GM18498 (cell line): ENCODE measurements around the gene RNF223.
A peak's percentile ranks its signal among the peaks of the same experiment; 100 is the strongest.
"Not testable (repeated sequence)": the region's sequence is repeated elsewhere in the genome, so short reads cannot be mapped to it uniquely, and the experiment has no call there.

ENCODE experiments used
- ATAC-seq: cut with Tn5 transposase; IDR thresholded peaks from one replicate; pipeline ENCODE4 v1.9.1; 2021; ENCODE audit warnings: mild to moderate bottlenecking, moderate library complexity; ENCODE audit not compliant: unreplicated experiment

RNF223 gene

GRCh38 chr1:1088029-1088800 lies 14.1 kb upstream of the RNF223 start:
- no peak for ATAC-seq

- no peak for ATAC-seq
These were observed 13.4 kb upstream of the RNF223 start for GRCh38 chr1:1087351-1088028.

DNA sequence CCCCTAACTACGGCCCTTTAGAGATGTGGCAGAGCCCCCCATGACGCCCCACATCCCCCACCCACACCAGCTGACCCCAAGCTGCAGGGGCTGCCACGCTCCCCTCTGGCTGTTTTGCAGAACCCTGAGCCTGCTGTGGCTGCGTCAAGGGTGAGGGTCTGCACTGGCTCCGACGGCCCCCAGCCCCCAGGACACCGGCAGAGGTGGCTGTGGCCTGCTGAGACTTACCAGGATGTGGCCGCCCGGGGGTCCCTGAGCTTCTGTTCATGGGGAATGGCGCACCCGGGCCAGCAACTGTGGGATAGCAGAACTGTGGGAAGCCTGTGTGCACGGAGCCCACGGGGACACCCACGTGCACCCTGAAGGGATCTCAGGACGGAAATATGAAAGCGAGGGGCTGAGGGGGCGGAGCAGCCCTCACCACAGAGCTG lies 12.8 kb upstream of the RNF223 start:
- no peak for ATAC-seq

GRCh38 chr1:1085911-1086841 lies 12.1 kb upstream of the RNF223 start:
- no peak for ATAC-seq

DNA sequence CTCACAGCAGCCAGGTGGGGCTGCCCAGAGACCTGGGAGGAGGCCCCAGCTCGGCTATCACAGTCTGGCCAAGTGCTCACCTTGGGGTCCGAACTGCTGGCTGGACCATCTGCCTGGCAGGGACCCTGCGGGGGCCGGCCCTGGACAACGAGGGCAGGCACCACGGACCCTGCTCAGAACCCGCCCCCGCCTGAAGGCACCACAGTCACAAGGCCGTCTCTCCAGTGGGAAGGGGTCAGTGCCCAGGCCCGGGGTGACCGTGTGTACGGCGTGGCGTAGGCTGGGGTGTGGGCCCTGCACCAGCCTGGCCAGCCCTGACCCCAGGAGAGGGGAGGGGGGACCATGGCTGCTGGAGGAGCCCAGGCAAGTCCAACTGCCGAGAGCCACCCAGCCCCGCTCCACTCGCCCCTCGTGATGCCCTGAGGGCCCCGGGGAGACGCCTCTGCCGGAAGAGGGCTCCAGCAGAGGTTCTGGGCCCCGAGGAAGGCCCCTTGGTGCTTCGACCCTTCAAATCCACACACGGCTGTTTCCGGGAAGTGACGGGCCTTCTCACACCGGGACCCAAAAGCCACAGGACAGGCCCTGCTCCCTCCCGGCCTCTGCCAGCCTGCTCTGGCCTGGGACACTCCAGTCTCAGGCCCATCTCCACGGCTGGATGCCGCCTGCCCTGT lies 11.2 kb upstream of the RNF223 start:
- no peak for ATAC-seq

- no peak for ATAC-seq
These were observed 10.5 kb upstream of the RNF223 start for GRCh38 chr1:1084372-1085170.

DNA sequence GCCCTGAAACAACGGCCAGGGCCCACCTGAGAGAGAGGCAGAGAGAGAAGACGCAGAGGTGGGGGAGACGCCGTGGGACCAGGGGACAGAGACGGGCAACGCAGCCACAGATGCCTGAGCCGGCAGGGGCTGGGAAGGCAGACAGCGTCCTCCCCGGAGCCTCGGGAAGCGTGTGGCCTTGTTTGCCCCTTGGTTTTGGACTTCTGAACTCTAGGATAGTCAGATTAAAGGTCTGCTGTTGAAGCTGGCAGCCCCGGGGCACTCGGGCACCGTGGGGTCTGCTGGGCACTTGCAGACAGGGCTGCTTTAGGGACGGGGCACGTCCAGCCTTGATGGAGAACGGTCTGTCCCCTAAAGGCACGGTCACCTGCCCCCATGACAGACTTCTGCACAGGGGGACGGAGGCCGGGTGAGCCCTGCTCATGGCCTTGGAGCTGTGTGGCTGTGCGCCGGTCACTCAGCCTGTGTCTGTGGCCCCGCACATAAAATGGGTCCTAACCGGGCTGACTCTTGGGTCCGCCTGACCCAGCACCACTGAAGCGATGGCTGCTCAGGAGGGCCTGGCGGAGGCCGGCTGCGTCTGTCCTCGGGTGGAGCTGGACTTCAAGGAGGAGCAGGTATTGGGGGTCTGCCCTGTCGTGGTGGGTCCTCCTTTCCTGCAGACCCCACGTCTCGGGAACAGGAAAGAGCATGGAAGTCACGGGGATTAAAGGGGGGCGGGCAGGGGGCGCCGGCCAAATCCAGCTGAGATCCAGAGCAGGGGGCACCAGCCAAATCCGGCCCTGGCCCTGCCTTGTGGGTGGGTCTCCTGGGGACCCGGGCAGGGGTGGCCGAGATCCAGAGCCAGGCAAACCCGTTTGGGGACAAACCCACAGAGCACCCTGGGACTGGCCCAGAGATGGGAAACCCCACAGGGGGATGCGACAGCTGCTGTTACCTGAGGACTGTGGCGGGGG lies 9.6 kb upstream of the RNF223 start:
- ATAC-seq = no peak

GRCh38 chr1:1082776-1083415 lies 8.8 kb upstream of the RNF223 start:
- no peak for ATAC-seq

GRCh38 chr1:1082239-1082775 lies 8.2 kb upstream of the RNF223 start:
- ATAC-seq = no peak

DNA sequence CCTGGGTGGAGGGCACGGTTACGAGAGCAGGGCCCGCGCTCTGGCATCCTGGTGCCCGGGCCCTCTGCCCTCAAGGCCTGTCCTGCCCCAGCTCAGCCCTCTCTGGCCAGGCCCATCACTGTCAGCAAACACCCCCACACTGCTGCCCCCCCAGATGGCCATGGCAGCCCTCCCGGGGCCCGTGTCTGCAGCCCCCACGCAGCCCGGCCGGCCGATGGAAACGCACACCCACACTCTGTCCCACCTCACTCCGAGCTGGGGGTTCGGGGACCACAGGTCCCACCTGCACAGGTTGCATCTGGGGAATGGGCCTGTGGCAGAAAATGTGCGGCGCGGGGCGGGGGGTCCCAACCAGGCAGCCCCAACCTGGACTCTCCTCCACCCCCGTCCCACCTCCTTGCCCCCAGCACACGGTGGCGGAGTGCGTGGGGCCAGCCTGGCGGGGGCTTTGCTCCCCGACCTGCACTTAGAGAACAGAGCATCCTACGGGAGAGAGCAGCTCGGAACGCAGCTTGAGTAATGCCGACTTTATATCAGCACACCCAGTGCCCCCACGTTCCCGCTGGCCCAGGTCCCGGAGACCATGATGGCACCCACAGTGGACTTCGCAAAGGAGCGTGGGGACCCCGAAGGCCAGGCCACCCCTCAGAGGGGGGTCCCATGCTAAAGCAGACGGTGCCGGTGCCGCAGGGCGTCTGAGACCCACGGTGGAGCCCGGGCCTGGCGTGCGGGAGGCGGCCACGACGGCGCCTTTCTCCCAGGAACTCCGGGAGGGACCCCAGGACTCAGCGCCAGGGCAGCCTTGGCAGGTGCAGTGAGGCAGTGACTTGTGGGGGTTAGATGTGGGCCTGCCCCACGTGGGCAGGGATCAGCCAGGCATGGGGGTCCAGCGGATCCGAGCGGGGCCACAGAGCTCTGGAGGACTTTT lies 7.5 kb upstream of the RNF223 start:
- ATAC-seq = no peak

DNA sequence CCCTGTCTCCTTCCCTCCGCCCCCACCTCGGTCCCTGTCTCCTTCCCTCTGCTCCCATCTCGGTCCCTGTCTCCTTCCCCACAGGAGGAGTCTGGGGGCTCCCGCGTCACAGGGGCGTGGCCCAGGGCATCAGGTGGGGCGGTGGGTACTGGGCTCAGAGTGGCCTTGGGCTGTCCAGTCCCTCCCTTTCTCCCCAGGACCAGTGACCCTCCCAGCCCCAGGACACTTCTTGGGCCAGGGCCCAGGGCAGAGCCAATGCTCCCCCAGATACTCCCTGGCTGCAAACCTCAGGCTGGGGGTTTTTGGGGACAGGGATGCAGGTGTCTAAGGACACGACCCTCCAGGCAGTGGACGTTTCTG lies 6.8 kb upstream of the RNF223 start:
- no peak for ATAC-seq

DNA sequence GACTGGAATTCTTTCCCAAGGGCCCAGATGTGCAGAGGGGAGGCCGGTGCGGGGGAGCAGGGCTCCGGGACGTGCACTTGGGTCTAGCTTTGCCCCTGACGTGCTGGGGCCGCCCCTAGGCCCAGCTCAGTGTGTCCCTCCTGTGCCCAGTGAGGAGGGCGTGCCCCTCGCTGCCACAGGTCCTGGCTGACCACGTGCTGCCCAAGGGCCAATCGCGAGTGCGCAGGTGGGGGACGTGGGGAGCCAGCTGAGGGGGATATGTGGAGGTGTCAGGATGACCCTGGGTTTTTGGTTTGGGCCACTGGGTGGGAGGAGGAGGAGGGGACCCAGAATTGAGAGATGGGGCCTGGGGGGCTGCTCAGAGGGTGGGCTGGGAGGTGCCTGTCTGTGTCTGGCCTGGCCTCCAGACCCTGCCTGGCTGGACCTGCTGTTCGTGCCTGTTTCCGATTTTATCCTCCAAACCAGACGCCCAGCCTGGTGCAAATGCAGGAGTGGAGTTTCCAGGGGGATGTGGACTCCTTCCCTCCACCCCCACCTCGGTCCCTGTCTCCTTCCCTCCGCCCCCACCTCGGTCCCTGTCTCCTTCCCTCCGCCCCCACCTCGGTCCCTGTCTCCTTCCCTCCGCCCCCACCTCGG lies 6.1 kb upstream of the RNF223 start:
- no peak for ATAC-seq

GRCh38 chr1:1079408-1080121 lies 5.5 kb upstream of the RNF223 start:
- peak; percentile 43 for ATAC-seq

GRCh38 chr1:1077396-1077795 lies 3.3 kb upstream of the RNF223 start:
- ATAC-seq = not testable (repeated sequence)

GRCh38 chr1:1075148-1075935 lies 1.2 kb upstream of the RNF223 start:
- no peak for ATAC-seq
